ENCODE results near the gene GSC. TPM values are rescaled to one million over a fixed set of nuclear protein-coding genes. Genes with fewer than 3 reads are reported as not detected.

Gene GSC
- total and polyA plus RNA-seq, 2 donors (not counting 1 experiment from before 2014, with no cell fraction given), result not detected

DNA sequence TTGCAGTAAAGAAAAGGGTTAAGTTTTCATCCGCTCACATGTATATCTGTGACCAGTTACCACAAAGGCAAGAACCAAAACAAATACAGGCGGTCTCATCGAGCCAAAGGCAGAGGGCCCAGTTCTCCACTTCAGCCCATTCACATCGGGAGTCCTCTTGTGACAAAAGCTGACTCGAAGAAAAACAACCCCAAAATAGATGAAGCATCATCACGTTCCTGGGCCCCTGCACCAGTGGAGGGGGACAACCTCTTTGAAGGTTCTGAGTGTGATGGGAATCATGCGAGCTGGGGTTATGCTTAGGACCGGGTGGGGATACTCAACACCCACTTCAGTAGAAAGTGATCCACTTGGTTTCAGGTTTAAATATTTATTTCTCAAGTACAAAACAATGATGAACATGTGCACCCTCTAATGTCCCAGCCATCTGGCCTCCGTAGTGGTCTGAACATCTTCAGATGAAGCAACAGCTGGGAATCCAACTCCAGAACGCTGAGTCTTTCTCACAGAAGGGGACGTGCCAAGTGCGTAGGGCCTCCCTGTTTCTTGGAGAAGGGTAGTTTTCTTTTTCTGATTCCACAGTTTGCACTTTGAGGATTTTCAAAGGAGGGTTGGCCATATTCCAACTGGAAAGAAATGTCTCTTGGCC lies 8.4 kb downstream of the GSC start:
- Mint-ChIP-seq H3K9me3 (ENCODE audit: insufficient read depth) (no peaks in the 10 kb centered on the region), H3K27ac (no peak overlapping the region), H3K4me3 (no peak overlapping the region), H3K27me3 (peaks cover 37% of the 10 kb centered on the region), H3K4me1 (no peaks in the 10 kb centered on the region)
- Histone ChIP-seq H3K79me2 (ENCODE audit: control insufficient read depth, insufficient read depth, low read length) (no peaks in the 10 kb centered on the region), H4K20me1 (ENCODE audit: control insufficient read depth, insufficient read depth, low read length, poor library complexity, severe bottlenecking) (no peaks in the 10 kb centered on the region), H3K9me3 (ENCODE audit: control extremely low read depth in 1 of 3, control insufficient read depth in 2 of 3, insufficient read depth in 1 of 3, low read length in 2 of 3) (peaks cover 0 to 4% (median 0%) of the 10 kb centered on the region in 3 donors), H3K27ac (ENCODE audit: low read length in 2 of 2) (no peak overlapping the region), H3K4me2 (replicated peaks; ENCODE audit: low read depth, low read length, poor library complexity, severe bottlenecking) (no peak overlapping the region), H3K9ac (ENCODE audit: low read length) (no peak overlapping the region), H3K27me3 (replicated peaks in 1 of 4; ENCODE audit: control extremely low read depth in 1 of 4, control insufficient read depth in 3 of 4, insufficient read depth in 4 of 4, low read length in 3 of 4) (peaks cover 0 to 22% (median 7%) of the 10 kb centered on the region in 4 experiments), H3K4me3 (ENCODE audit: control extremely low read depth in 1 of 5, extremely low read depth in 1 of 5, insufficient read depth in 1 of 5, low read depth in 2 of 5, low read length in 4 of 5) (no peak overlapping the region), H3K4me1 (ENCODE audit: control insufficient read depth in 2 of 2, insufficient read depth in 2 of 2, low read length in 2 of 2) (no peaks in the 10 kb centered on the region), H2AFZ (ENCODE audit: insufficient read depth, low read depth, low read length, poor library complexity, severe bottlenecking) (no peak overlapping the region), H3K36me3 (replicated peaks in 1 of 2; ENCODE audit: control extremely low read depth in 1 of 2, control insufficient read depth in 1 of 2, extremely low read depth in 1 of 2, insufficient read depth in 2 of 2, low read length in 1 of 2) (no peaks in the 10 kb centered on the region)
- POLR2A ChIA-PET, result no interaction called here
- CTCF ChIA-PET, result no interaction called here
- DNase-seq (no peak), ATAC-seq (ENCODE audit: low read depth) (no peak)
- TF ChIP-seq, protein P1, sequence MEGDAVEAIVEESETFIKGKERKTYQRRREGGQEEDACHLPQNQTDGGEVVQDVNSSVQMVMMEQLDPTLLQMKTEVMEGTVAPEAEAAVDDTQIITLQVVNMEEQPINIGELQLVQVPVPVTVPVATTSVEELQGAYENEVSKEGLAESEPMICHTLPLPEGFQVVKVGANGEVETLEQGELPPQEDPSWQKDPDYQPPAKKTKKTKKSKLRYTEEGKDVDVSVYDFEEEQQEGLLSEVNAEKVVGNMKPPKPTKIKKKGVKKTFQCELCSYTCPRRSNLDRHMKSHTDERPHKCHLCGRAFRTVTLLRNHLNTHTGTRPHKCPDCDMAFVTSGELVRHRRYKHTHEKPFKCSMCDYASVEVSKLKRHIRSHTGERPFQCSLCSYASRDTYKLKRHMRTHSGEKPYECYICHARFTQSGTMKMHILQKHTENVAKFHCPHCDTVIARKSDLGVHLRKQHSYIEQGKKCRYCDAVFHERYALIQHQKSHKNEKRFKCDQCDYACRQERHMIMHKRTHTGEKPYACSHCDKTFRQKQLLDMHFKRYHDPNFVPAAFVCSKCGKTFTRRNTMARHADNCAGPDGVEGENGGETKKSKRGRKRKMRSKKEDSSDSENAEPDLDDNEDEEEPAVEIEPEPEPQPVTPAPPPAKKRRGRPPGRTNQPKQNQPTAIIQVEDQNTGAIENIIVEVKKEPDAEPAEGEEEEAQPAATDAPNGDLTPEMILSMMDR (IDR thresholded peaks at IDR 0.05), result no peak
- TF ChIP-seq EZH2 (IDR thresholded peaks at IDR 0.05; ENCODE audit: borderline replicate concordance, insufficient read depth, low read depth, low read length, poor library complexity, severe bottlenecking), result no peak
- 83% methylated on average over 4 of the region's 12 CpGs for WGBS (ENCODE audit: insufficient coverage)
- intact Hi-C loops (cut with micrococcal nuclease), result no loop called here

DNA sequence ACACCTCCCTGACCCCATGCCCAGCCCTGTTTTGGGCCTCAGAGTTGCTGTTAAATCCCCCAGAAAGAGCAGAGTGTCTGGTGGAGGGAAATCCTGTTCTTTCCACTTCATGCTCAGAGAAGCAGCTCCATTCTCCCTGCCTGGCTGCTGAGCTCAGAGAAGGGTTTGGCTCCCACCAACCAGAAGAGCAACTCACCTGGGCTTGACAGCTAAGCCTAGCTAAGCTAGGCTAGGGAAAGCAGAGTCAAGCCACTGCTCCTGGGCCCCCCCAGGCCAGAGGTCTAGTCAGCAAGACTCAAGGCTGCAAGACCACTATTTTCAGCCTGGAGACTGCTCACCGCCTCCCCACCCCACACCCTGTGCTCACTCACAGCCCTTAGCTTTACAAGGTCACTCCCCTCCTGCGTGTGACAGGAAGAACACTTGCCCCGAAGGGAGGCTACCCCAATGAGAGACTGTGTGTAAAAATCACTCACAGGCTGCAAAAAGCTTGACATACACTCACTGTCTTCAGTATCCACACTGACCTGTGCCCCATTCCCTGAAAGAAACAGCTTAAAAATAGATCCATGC lies 13.5 kb downstream of the GSC start:
- intact Hi-C loops (cut with micrococcal nuclease), result no loop called here
- DNase-seq (no peak), ATAC-seq (ENCODE audit: low read depth) (no peak)
- Histone ChIP-seq H4K20me1 (ENCODE audit: control insufficient read depth, insufficient read depth, low read length, poor library complexity, severe bottlenecking) (no peaks in the 10 kb centered on the region), H3K9me3 (ENCODE audit: control extremely low read depth in 1 of 3, control insufficient read depth in 2 of 3, insufficient read depth in 1 of 3, low read length in 2 of 3) (peaks cover 0 to 4% (median 0%) of the 10 kb centered on the region in 3 donors), H3K27me3 (replicated peaks in 1 of 4; ENCODE audit: control extremely low read depth in 1 of 4, control insufficient read depth in 3 of 4, insufficient read depth in 4 of 4, low read length in 3 of 4) (no peaks in the 10 kb centered on the region), H3K36me3 (replicated peaks in 1 of 2; ENCODE audit: control extremely low read depth in 1 of 2, control insufficient read depth in 1 of 2, extremely low read depth in 1 of 2, insufficient read depth in 2 of 2, low read length in 1 of 2) (no peaks in the 10 kb centered on the region), H3K9ac (ENCODE audit: low read length) (no peak overlapping the region), H3K4me2 (replicated peaks; ENCODE audit: low read depth, low read length, poor library complexity, severe bottlenecking) (no peak overlapping the region), H3K79me2 (ENCODE audit: control insufficient read depth, insufficient read depth, low read length) (no peaks in the 10 kb centered on the region), H2AFZ (ENCODE audit: insufficient read depth, low read depth, low read length, poor library complexity, severe bottlenecking) (no peak overlapping the region), H3K27ac (ENCODE audit: low read length in 2 of 2) (no peak overlapping the region), H3K4me1 (ENCODE audit: control insufficient read depth in 2 of 2, insufficient read depth in 2 of 2, low read length in 2 of 2) (no peaks in the 10 kb centered on the region), H3K4me3 (ENCODE audit: control extremely low read depth in 1 of 5, extremely low read depth in 1 of 5, insufficient read depth in 1 of 5, low read depth in 2 of 5, low read length in 4 of 5) (no peak overlapping the region)
- no peaks in the 10 kb centered on the region for H3K9me3 Mint-ChIP-seq (ENCODE audit: insufficient read depth)
- no peak overlapping the region for H3K27ac Mint-ChIP-seq
- ChIA-PET POLR2A (no interaction called here), CTCF (no interaction called here)
- no peaks in the 10 kb centered on the region for H3K4me1 Mint-ChIP-seq
- peaks cover 13% of the 10 kb centered on the region for H3K27me3 Mint-ChIP-seq
- no peak overlapping the region for H3K4me3 Mint-ChIP-seq
- WGBS (ENCODE audit: insufficient coverage), result 49% methylated on average over 3 of the region's 3 CpGs
- TF ChIP-seq EZH2 (IDR thresholded peaks at IDR 0.05; ENCODE audit: borderline replicate concordance, insufficient read depth, low read depth, low read length, poor library complexity, severe bottlenecking), result no peak
- TF ChIP-seq, protein P1 (IDR thresholded peaks at IDR 0.05), result no peak

All from B cell (primary cell).